ENCODE data around the gene H1-8.

The H1-8 gene

GRCh38 chr3:129575233-129575996 lies 32.4 kb downstream of the H1-8 start:
- no peak overlapping the region for H3K4me3 ChIP-seq (ENCODE audit: low read depth, low read length)
- DNase-seq (ENCODE audit: low read depth) = no peak
- TF ChIP-seq CTCF (IDR thresholded peaks at IDR 0.05; ENCODE audit: control insufficient read depth, extremely low read depth, insufficient read depth) = no peak

GRCh38 chr3:129575997-129576384 lies 33.0 kb downstream of the H1-8 start:
- TF ChIP-seq CTCF (IDR thresholded peaks at IDR 0.05; ENCODE audit: control insufficient read depth, extremely low read depth, insufficient read depth) = no peak
- H3K4me3 ChIP-seq (ENCODE audit: low read depth, low read length) = no peak overlapping the region
- no peak for DNase-seq (ENCODE audit: low read depth)

- no peak for TF ChIP-seq CTCF (IDR thresholded peaks at IDR 0.05; ENCODE audit: control insufficient read depth, extremely low read depth, insufficient read depth)
- peak; percentile 75 for DNase-seq (ENCODE audit: low read depth)
- H3K4me3 ChIP-seq (ENCODE audit: low read depth, low read length) = no peak overlapping the region
These were observed 33.8 kb downstream of the H1-8 start for GRCh38 chr3:129576514-129577352.

- TF ChIP-seq CTCF (IDR thresholded peaks at IDR 0.05; ENCODE audit: control insufficient read depth, extremely low read depth, insufficient read depth) = no peak
- DNase-seq (ENCODE audit: low read depth) = no peak
- H3K4me3 ChIP-seq (ENCODE audit: low read depth, low read length) = no peak overlapping the region
These were observed 34.4 kb downstream of the H1-8 start for GRCh38 chr3:129577366-129577765.

GRCh38 chr3:129577925-129578786 lies 35.2 kb downstream of the H1-8 start:
- H3K4me3 ChIP-seq (ENCODE audit: low read depth, low read length) = no peak overlapping the region
- no peak for TF ChIP-seq CTCF (IDR thresholded peaks at IDR 0.05; ENCODE audit: control insufficient read depth, extremely low read depth, insufficient read depth)
- DNase-seq (ENCODE audit: low read depth) = no peak

- DNase-seq (ENCODE audit: low read depth) = no peak
- TF ChIP-seq CTCF (IDR thresholded peaks at IDR 0.05; ENCODE audit: control insufficient read depth, extremely low read depth, insufficient read depth) = no peak
These were observed 37.0 kb downstream of the H1-8 start for GRCh38 chr3:129579991-129580390.

More at GRCh38 chr3:129579991-129580390, 37.0 kb downstream of the H1-8 start:
- H3K4me3 ChIP-seq (ENCODE audit: low read depth, low read length) = no peak overlapping the region

Data from LNCaP clone FGC (cell line).